ENCODE results near the gene LIN52.

GRCh38 chr14:74035556-74035955 is 49.2 kb upstream of the LIN52 start:
- TF ChIP-seq EZH2 (IDR thresholded peaks at IDR 0.05; ENCODE audit: insufficient read depth, poor library complexity, severe bottlenecking): no peak
- TF ChIP-seq EZH2phosphoT487 (IDR thresholded peaks at IDR 0.05; ENCODE audit: insufficient read depth, low read depth): no peak
